Epithelial cell of proximal tubule (primary cell): ENCODE data around the gene PKD2L2. TPM values are rescaled to one million over a fixed set of nuclear protein-coding genes. Genes with fewer than 3 reads are reported as not detected.
"Not testable (repeated sequence)": the region's sequence is repeated elsewhere in the genome, so short reads cannot be mapped to it uniquely, and the experiment has no call there.

Source experiments
- DNase-seq: peaks from one replicate; pipeline ENCODE4 v3.0.0-alpha.2; 2011; ENCODE audit warnings: low read depth
- H3K4me3 ChIP-seq: 2 replicates; pipeline ENCODE4 v1.5.1; 2011; ENCODE audit warnings: low read depth, mild to moderate bottlenecking, low read length
- total RNA-seq: library from RNA; depleted of rRNA; stranded (reverse); fragments of >200 nt; gene quantifications from 2 replicates; pipeline ENCODE4 v1.2.3, GENCODE V29; 2015
- TF ChIP-seq, protein P1 (sequence below): conservative IDR thresholded peaks from 2 replicates; pipeline ENCODE4 v1.5.1; 2012; ENCODE audit warnings: low read depth, mild to moderate bottlenecking, low read length

Gene PKD2L2
- total RNA-seq, 1 donor from 2014 or later = not detected

DNA sequence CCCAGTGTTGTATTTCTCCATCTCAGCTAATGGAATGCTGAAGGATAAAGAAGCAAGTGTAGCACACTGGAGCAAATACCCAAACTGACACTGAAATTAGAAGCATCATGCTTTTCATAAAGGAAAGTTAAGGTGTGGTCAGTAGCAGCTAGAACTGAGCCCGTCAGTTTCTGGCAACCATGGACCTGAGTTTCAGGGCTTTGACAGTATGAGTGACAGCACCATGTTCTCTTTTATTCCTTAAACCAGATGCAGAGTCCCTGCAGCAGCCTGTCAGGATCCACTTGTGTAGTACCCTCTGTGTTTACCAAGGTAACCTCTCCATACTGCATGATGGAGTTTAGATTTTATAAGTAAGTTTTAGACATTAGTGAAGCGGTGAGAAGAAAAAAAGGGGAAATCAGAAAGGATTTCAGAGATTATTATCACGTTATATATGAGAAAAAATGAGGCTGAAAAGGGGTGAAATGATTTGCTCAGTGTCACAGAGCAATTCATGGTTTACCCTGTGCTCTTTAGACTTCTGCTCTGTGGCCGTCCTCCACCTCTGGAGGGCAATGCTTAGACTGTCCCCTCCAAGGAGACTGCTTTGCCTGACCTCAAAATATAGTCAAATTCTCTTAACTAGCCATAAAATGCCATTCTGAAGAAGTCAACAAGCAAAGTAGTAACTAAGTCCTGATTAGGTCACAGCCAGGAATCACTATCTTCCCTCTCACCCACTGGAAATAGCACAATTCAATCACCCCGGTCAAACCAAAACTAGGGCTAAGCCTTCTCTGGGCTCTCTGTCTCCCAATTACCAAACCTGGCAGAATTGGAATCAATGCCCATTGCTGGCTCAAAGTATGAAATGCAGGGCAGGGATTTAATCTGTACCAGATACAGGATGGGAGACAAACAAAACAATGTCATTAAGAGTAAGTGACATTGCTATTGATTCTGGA lies 32.1 kb upstream of the PKD2L2 start:
- no peak for DNase-seq
- TF ChIP-seq, protein P1, sequence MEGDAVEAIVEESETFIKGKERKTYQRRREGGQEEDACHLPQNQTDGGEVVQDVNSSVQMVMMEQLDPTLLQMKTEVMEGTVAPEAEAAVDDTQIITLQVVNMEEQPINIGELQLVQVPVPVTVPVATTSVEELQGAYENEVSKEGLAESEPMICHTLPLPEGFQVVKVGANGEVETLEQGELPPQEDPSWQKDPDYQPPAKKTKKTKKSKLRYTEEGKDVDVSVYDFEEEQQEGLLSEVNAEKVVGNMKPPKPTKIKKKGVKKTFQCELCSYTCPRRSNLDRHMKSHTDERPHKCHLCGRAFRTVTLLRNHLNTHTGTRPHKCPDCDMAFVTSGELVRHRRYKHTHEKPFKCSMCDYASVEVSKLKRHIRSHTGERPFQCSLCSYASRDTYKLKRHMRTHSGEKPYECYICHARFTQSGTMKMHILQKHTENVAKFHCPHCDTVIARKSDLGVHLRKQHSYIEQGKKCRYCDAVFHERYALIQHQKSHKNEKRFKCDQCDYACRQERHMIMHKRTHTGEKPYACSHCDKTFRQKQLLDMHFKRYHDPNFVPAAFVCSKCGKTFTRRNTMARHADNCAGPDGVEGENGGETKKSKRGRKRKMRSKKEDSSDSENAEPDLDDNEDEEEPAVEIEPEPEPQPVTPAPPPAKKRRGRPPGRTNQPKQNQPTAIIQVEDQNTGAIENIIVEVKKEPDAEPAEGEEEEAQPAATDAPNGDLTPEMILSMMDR = no peak
- no peak overlapping the region for H3K4me3 ChIP-seq

DNA sequence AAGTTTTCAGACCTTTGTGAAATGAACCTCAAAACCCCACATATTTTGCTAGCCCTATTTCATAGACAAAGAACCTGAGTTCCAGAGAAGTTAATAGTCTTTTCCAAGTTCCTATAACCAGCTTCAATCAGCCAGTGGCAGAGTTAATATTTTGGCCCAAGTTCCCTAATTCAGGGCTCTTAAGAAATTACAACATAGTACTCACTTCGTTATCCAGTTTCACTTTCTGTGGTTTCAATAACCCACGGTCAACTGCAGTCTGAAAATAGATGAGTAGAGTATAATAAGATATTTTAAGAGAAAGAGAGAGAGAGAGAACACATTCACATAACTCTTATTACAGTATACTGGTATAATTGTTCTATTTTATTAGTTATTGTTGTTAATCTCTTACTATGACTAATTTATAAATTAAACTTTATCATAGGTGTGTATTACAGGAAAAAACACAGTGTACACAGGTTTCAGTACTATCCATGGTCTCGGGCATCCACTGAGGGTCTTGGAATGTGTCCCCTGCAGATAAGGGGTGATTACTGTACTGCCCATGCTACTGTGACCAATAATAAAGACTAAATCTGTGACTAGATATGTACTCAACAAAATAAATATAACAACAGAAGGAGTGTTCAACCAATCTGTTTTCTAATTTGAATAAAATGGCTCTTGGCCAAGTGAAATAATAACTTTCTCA lies 30.9 kb upstream of the PKD2L2 start:
- DNase-seq = no peak

DNA sequence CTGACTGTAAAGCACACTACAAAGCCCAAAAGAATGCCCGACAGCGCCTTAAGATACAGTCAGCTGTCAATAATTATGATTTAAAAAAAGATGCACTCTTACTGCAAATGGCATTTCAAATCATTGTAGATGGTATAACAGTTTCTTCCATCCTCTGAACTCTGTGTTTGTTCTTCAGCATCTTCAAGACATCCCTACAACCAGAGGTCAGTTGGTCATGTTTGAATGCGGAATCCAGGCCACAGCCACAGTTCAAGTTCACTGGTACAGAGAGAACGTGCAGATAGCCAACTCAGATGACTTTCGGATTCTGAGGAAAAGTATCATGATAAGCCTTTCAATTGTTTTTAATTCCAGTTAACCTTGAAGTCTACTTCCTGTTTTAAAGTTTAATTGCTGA lies 30.3 kb upstream of the PKD2L2 start:
- TF ChIP-seq, protein P1 = no peak
- no peak overlapping the region for H3K4me3 ChIP-seq
- DNase-seq = no peak

More for the DNA sequence above, 30.9 kb upstream of the PKD2L2 start:
- TF ChIP-seq, protein P1 = no peak
- no peak overlapping the region for H3K4me3 ChIP-seq

- H3K4me3 ChIP-seq = no peak overlapping the region
- TF ChIP-seq, protein P1 = no peak
- no peak for DNase-seq
Observed at GRCh38 chr5:137862251-137862650, 27.0 kb upstream of the PKD2L2 start.

GRCh38 chr5:137863653-137864052 lies 25.6 kb upstream of the PKD2L2 start:
- DNase-seq, H3K4me3 ChIP-seq: not testable (repeated sequence)

DNA sequence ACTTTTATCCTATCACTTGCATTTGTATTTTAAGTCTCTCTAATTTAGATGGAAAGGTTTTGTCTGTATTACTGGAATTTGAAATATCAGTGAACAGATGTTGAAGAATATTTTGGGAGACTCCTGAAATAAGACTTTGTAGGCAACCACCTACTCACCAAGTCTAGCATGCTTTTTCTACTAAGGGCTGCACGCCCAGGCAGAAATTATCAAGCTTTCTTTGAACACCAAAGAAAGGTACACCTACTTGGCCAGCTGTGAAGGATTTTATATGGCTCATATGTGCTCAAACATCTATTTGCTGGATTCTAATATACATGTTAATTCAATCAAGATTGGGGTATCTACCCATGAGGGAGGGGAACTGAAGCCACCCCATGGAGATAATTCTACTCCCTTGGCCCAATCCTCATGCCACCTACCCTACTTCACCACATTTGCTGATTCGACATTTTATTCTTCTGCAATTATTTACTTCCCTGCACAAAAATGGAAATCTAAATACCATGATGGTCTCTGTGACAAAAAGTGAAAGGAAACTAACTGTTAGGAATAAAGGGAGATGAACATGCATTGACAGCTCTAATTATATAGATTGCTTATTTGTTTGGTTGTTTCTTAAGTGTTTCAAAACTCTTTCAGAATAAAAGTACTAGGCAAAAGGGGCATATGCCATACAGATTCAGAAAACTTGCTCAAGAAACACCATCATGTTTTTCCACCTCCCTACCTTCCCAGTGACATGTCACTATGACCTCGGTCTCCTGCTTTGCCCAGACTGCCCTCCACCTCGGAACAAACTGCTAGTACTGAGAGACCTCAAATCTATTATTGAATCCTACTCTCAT lies 22.5 kb upstream of the PKD2L2 start:
- DNase-seq = no peak
- TF ChIP-seq, protein P1 = no peak
- no peak overlapping the region for H3K4me3 ChIP-seq

GRCh38 chr5:137867664-137868063 lies 21.6 kb upstream of the PKD2L2 start, which contains the start of gene MYOT:
Gene MYOT, plus strand, starts transcription at chr5:137867860. Its CDS starts 2,792 bp downstream, at chr5:137870652.
- DNase-seq = no peak
- H3K4me3 ChIP-seq = no peak within 1 kb of the TSS
- TF ChIP-seq, protein P1 = no peak
